GM23338 (cell line): ENCODE measurements around the gene RHEX. TPM values are rescaled to one million over a fixed set of nuclear protein-coding genes. Genes with fewer than 3 reads are reported as not detected.

Experiments
- ATAC-seq: fragments of 200-7000 bp; cut with Tn5 transposase; 3 replicates; pipeline ENCODE4 v1.9.1; 2020
- DNase-seq: peaks from one replicate; pipeline ENCODE4 v3.0.0-alpha.2; 2015; ENCODE audit warnings: low spot score
- H2AFZ ChIP-seq: fragments of 200-600 bp; sonication (generic); 2 replicates; pipeline ENCODE4 v1.8.0; 2016; ENCODE audit warnings: antibody characterized with exemption, mild to moderate bottlenecking, moderate library complexity
- H3F3A ChIP-seq: fragments of 200-600 bp; sonication (generic); replicated peaks from 2 replicates; pipeline ENCODE4 v1.8.0; 2017; ENCODE audit warnings: antibody characterized with exemption, mixed run types, low read depth
- H3K27ac ChIP-seq: fragments of 200-600 bp; sonication (generic); 2 replicates; pipeline ENCODE4 v1.6.1; 2016; ENCODE audit warnings: low read depth
- H3K27me3 ChIP-seq: fragments of 200-600 bp; sonication (generic); 2 replicates; pipeline ENCODE4 v1.8.0; 2016; ENCODE audit warnings: mild to moderate bottlenecking, mixed run types, moderate library complexity; ENCODE audit not compliant: insufficient read depth
- H3K36me3 ChIP-seq: fragments of 200-600 bp; sonication (generic); 2 replicates; pipeline ENCODE4 v1.8.0; 2016; ENCODE audit warnings: mild to moderate bottlenecking; ENCODE audit not compliant: insufficient read depth
- H3K4me1 ChIP-seq: fragments of 200-600 bp; sonication (generic); 2 replicates; pipeline ENCODE4 v1.8.0; 2016; ENCODE audit warnings: mild to moderate bottlenecking, moderate library complexity; ENCODE audit not compliant: insufficient read depth
- H3K4me2 ChIP-seq: fragments of 200-600 bp; sonication (generic); 2 replicates; pipeline ENCODE4 v1.7.1; 2017; ENCODE audit warnings: mixed run types
- H3K4me3 ChIP-seq: fragments of 200-600 bp; sonication (generic); 2 replicates; pipeline ENCODE4 v1.6.1; 2016; ENCODE audit warnings: mixed run types
- H3K79me2 ChIP-seq: fragments of 200-600 bp; sonication (generic); replicated peaks from 2 replicates; pipeline ENCODE4 v1.8.0; 2017; ENCODE audit warnings: mild to moderate bottlenecking; ENCODE audit not compliant: insufficient read depth
- H3K9me2 ChIP-seq: fragments of 200-600 bp; sonication (generic); 2 replicates; pipeline ENCODE4 v1.8.0; 2017; ENCODE audit not compliant: insufficient read depth
- H4K20me1 ChIP-seq: fragments of 200-600 bp; sonication (generic); replicated peaks from 2 replicates; pipeline ENCODE4 v1.8.0; 2017; ENCODE audit warnings: mild to moderate bottlenecking; ENCODE audit not compliant: insufficient read depth
- H3K27ac Mint-ChIP-seq: 2 replicates; pipeline ENCODE4 v1.8.0; 2020; ENCODE audit warnings: inconsistent platforms, mild to moderate bottlenecking, moderate library complexity, mixed read lengths
- H3K27me3 Mint-ChIP-seq: 3 replicates; pipeline ENCODE4 v1.8.0; 2022; ENCODE audit warnings: low read depth, mild to moderate bottlenecking, moderate library complexity, mixed read lengths, inconsistent platforms; ENCODE audit not compliant: insufficient read depth, poor library complexity
- H3K36me3 Mint-ChIP-seq: 3 replicates; pipeline ENCODE4 v1.8.0; 2021; ENCODE audit warnings: low read depth, mild to moderate bottlenecking, inconsistent platforms, moderate library complexity, mixed read lengths
- H3K4me1 Mint-ChIP-seq: 3 replicates; pipeline ENCODE4 v1.8.0; 2020; ENCODE audit warnings: mild to moderate bottlenecking, inconsistent platforms, mixed read lengths
- H3K4me3 Mint-ChIP-seq: 3 replicates; pipeline ENCODE4 v1.8.0; 2021; ENCODE audit warnings: moderate library complexity, mild to moderate bottlenecking, inconsistent platforms, mixed read lengths
- H3K9me3 Mint-ChIP-seq: 3 replicates; pipeline ENCODE4 v1.8.0; 2020; ENCODE audit warnings: moderate library complexity, mild to moderate bottlenecking, inconsistent platforms, mixed read lengths
- CREB1 ChIP-seq: fragments of 250-450 bp; sonication (Bioruptor Pico); IDR thresholded peaks from 2 replicates; pipeline ENCODE4 v1.5.0; 2020; ENCODE audit warnings: low read depth, mild to moderate bottlenecking, moderate library complexity
- ETS1 ChIP-seq: IDR thresholded peaks from 2 replicates; pipeline ENCODE4 v1.6.1; 2016; ENCODE audit warnings: antibody characterized with exemption
- JUNB ChIP-seq: IDR thresholded peaks from one replicate; pipeline ENCODE4 v1.6.1; 2016; ENCODE audit warnings: antibody characterized with exemption; ENCODE audit not compliant: unreplicated experiment
- NANOG ChIP-seq: IDR thresholded peaks from 2 replicates; pipeline ENCODE4 v1.6.1; 2016; ENCODE audit warnings: antibody characterized with exemption, borderline replicate concordance
- POLR2AphosphoS5 ChIP-seq: IDR thresholded peaks from 2 replicates; pipeline ENCODE4 v1.6.1; 2016; ENCODE audit warnings: antibody characterized with exemption, low read depth
- REST ChIP-seq: IDR thresholded peaks from one replicate; pipeline ENCODE4 v1.6.1; 2018; ENCODE audit warnings: antibody characterized with exemption; ENCODE audit not compliant: unreplicated experiment
- STAT1 ChIP-seq: IDR thresholded peaks from one replicate; pipeline ENCODE4 v1.6.1; 2016; ENCODE audit warnings: antibody characterized with exemption; ENCODE audit not compliant: unreplicated experiment
- ZNF331 ChIP-seq: fragments of 250-450 bp; sonication (Bioruptor Pico); IDR thresholded peaks from 2 replicates; pipeline ENCODE4 v1.5.0; 2020; ENCODE audit warnings: low read depth, mild to moderate bottlenecking, moderate library complexity
- polyA plus RNA-seq: library from polyadenylated mRNA; unstranded; fragments of >200 nt; fragmentation: Nextera tagmentation; extraction: Ambion mirVana; gene quantifications from 2 replicates; pipeline ENCODE4 v1.2.1, GENCODE V29; 2016
- total RNA-seq: library from RNA; depleted of rRNA; stranded (reverse); fragments of >200 nt; shearing (Covaris generic); gene quantifications from 2 replicates; pipeline ENCODE4 v1.2.3, GENCODE V29; 2014
- TF ChIP-seq, protein P1 (sequence below): fragments of 250-450 bp; sonication (Bioruptor Pico); IDR thresholded peaks from 2 replicates; pipeline ENCODE4 v1.5.0; 2020; ENCODE audit warnings: mild to moderate bottlenecking, moderate library complexity

The RHEX gene
- total and polyA plus RNA-seq, 2 experiments from 2014 or later, result not detected

DNA sequence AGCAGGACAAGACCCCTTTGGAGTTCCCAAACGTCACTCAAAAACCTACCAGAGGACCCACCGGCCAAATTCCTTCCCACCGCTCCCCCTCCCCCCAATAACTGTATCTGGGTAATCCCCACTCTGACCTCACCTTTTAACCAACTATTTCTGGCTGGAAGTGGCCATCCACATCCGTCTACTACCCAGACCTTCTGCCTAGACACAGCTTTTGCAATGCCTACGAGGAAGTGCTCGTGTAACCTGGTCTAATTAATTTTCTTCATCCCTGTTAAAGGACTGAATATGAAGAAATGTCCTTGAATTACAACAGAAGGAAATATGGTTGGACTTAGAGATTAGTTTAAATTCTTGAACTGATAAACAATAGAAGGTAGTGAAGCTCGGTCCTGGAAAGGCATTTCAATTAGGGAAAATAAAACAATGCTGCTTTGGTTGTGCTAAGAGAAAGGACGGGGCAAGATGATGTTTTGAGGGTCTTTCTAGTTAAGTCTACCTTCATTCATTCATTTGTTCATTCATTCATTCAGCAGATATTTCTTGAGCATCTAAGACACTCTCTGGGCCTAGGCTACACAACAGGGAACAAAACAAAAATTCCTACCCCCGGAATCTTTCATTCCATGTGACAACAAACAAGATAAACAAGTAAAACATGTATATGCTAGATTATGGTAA lies 45.4 kb downstream of the RHEX start:
- Histone ChIP-seq H3K4me3 (no peak overlapping the region), H3K4me1 (no peaks in the 10 kb centered on the region), H2AFZ (no peak overlapping the region), H3K36me3 (no peaks in the 10 kb centered on the region), H3F3A (no peaks in the 10 kb centered on the region), H3K4me2 (no peak overlapping the region), H4K20me1 (no peaks in the 10 kb centered on the region), H3K27ac (no peak overlapping the region), H3K79me2 (no peaks in the 10 kb centered on the region), H3K9me2 (no peaks in the 10 kb centered on the region), H3K27me3 (no peaks in the 10 kb centered on the region)
- H3K36me3 Mint-ChIP-seq, result no peaks in the 10 kb centered on the region
- H3K27me3 Mint-ChIP-seq, result peaks cover 2% of the 10 kb centered on the region
- no peaks in the 10 kb centered on the region for H3K9me3 Mint-ChIP-seq
- DNase-seq (no peak), ATAC-seq (no peak)
- H3K4me1 Mint-ChIP-seq, result no peaks in the 10 kb centered on the region
- no peak overlapping the region for H3K4me3 Mint-ChIP-seq
- TF ChIP-seq NANOG (no peak), ZNF331 (CRISPR knock-in tag) (no peak), ETS1 (no peak), REST (no peak), CREB1 (CRISPR knock-in tag) (no peak)
- no peak overlapping the region for H3K27ac Mint-ChIP-seq

DNA sequence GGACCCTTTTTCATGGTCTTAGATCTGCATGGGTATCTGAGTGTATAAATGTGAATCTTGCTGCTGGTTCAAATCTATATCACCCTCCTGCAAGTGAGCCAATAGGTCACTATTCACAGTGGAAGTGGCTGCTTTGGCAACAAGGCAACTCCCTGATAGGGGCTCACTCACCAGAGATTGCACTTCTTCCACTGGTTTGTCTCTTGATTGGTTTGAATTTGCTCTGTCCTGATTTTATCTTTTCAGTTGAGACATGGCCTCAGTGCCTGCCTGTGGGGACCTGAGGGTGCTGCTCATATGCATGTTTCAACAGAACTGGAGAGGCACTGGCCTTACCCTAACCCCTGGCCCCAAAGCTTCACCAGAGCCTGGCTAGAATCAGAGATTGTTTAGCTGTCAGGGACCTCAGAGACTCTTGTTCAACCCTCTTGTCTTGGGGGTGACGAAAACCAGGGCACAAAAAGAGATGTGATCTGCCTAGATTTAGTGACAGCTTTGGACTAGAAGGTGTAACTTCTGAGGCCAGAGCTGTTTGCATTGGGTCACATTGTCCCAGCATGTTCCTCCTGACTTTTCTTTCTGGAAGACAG lies 47.3 kb downstream of the RHEX start:
- H3F3A ChIP-seq, result no peaks in the 10 kb centered on the region
- H3K4me3 ChIP-seq, result no peak overlapping the region
- no peaks in the 10 kb centered on the region for H3K4me1 Mint-ChIP-seq
- no peaks in the 10 kb centered on the region for H3K36me3 Mint-ChIP-seq
- DNase-seq, result no peak
- no peaks in the 10 kb centered on the region for H4K20me1 ChIP-seq
- no peak overlapping the region for H3K4me3 Mint-ChIP-seq
- no peaks in the 10 kb centered on the region for H3K9me2 ChIP-seq
- no peak overlapping the region for H3K27ac Mint-ChIP-seq
- H3K79me2 ChIP-seq, result no peaks in the 10 kb centered on the region
- no peak overlapping the region for H3K27ac ChIP-seq
- H3K27me3 Mint-ChIP-seq, result no peaks in the 10 kb centered on the region
- no peak overlapping the region for H2AFZ ChIP-seq
- no peaks in the 10 kb centered on the region for H3K9me3 Mint-ChIP-seq
- no peaks in the 10 kb centered on the region for H3K27me3 ChIP-seq
- H3K4me2 ChIP-seq, result no peak overlapping the region
- ATAC-seq, result no peak
- no peaks in the 10 kb centered on the region for H3K36me3 ChIP-seq
- H3K4me1 ChIP-seq, result no peaks in the 10 kb centered on the region
- TF ChIP-seq JUNB, result no peak
- TF ChIP-seq, protein P1, sequence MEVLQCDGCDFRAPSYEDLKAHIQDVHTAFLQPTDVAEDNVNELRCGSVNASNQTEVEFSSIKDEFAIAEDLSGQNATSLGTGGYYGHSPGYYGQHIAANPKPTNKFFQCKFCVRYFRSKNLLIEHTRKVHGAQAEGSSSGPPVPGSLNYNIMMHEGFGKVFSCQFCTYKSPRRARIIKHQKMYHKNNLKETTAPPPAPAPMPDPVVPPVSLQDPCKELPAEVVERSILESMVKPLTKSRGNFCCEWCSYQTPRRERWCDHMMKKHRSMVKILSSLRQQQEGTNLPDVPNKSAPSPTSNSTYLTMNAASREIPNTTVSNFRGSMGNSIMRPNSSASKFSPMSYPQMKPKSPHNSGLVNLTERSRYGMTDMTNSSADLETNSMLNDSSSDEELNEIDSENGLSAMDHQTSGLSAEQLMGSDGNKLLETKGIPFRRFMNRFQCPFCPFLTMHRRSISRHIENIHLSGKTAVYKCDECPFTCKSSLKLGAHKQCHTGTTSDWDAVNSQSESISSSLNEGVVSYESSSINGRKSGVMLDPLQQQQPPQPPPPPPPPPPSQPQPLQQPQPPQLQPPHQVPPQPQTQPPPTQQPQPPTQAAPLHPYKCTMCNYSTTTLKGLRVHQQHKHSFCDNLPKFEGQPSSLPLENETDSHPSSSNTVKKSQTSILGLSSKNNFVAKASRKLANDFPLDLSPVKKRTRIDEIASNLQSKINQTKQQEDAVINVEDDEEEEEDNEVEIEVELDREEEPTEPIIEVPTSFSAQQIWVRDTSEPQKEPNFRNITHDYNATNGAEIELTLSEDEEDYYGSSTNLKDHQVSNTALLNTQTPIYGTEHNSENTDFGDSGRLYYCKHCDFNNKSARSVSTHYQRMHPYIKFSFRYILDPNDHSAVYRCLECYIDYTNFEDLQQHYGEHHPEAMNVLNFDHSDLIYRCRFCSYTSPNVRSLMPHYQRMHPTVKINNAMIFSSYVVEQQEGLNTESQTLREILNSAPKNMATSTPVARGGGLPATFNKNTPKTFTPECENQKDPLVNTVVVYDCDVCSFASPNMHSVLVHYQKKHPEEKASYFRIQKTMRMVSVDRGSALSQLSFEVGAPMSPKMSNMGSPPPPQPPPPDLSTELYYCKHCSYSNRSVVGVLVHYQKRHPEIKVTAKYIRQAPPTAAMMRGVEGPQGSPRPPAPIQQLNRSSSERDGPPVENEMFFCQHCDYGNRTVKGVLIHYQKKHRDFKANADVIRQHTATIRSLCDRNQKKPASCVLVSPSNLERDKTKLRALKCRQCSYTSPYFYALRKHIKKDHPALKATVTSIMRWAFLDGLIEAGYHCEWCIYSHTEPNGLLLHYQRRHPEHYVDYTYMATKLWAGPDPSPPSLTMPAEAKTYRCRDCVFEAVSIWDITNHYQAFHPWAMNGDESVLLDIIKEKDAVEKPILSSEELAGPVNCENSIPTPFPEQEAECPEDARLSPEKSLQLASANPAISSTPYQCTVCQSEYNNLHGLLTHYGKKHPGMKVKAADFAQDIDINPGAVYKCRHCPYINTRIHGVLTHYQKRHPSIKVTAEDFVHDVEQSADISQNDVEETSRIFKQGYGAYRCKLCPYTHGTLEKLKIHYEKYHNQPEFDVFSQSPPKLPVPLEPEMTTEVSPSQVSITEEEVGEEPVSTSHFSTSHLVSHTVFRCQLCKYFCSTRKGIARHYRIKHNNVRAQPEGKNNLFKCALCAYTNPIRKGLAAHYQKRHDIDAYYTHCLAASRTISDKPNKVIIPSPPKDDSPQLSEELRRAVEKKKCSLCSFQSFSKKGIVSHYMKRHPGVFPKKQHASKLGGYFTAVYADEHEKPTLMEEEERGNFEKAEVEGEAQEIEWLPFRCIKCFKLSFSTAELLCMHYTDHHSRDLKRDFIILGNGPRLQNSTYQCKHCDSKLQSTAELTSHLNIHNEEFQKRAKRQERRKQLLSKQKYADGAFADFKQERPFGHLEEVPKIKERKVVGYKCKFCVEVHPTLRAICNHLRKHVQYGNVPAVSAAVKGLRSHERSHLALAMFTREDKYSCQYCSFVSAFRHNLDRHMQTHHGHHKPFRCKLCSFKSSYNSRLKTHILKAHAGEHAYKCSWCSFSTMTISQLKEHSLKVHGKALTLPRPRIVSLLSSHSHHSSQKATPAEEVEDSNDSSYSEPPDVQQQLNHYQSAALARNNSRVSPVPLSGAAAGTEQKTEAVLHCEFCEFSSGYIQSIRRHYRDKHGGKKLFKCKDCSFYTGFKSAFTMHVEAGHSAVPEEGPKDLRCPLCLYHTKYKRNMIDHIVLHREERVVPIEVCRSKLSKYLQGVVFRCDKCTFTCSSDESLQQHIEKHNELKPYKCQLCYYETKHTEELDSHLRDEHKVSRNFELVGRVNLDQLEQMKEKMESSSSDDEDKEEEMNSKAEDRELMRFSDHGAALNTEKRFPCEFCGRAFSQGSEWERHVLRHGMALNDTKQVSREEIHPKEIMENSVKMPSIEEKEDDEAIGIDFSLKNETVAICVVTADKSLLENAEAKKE (CRISPR knock-in tag), result no peak
- TF ChIP-seq STAT1, result no peak
- no peak for TF ChIP-seq POLR2AphosphoS5
- TF ChIP-seq CREB1 (CRISPR knock-in tag), result no peak
- no peak for TF ChIP-seq ETS1
